Activated T-helper 2 cell treated with anti-CD3 and anti-CD28 coated beads, Interferon-gamma antibody, Interleukin-2, Interleukin-4, amounts not matched to agents 10 μg/mL and 5 μg/mL and 100 μg/mL, durations not matched to agents 14 hours and 24 hours and 36 hours (primary cell): ENCODE data around the gene ARHGDIB. TPM values are rescaled to one million over a fixed set of nuclear protein-coding genes. Genes with fewer than 3 reads are reported as not detected.
A peak's percentile ranks its signal among the peaks of the same experiment; 100 is the strongest.

Experiments
- DNase-seq: peaks from one replicate; pipeline ENCODE4 v3.0.0; 2021; ENCODE audit warnings: low spot score
- H3K27ac Mint-ChIP-seq: one replicate; pipeline ENCODE4 v1.8.0; 2021; ENCODE audit warnings: mixed read lengths
- H3K27me3 Mint-ChIP-seq: one replicate; pipeline ENCODE4 v1.8.0; 2021; ENCODE audit warnings: low read depth, mixed read lengths
- H3K36me3 Mint-ChIP-seq: one replicate; pipeline ENCODE4 v1.8.0; 2021; ENCODE audit warnings: low read depth, mixed read lengths
- H3K4me1 Mint-ChIP-seq: one replicate; pipeline ENCODE4 v1.8.0; 2021; ENCODE audit warnings: low read depth, mixed read lengths
- H3K4me3 Mint-ChIP-seq: one replicate; pipeline ENCODE4 v1.8.0; 2021; ENCODE audit warnings: low read depth, mild to moderate bottlenecking, moderate library complexity, mixed read lengths
- H3K9me3 Mint-ChIP-seq: one replicate; pipeline ENCODE4 v1.8.0; 2021; ENCODE audit warnings: mixed read lengths
- intact Hi-C: fragments of 100-400 bp; cut with micrococcal nuclease; formaldehyde crosslinking; loops from one replicate; pipeline ENCODE4 v1.15.1; 2023
- total RNA-seq: library from RNA; stranded (reverse); gene quantifications from 2 replicates; pipeline ENCODE4 v1.2.3, GENCODE V29; 2022

The ARHGDIB gene
- total RNA-seq, 1 donor from 2014 or later: 561 TPM

- no peak for DNase-seq
- intact Hi-C loops: no loop called here
- Mint-ChIP-seq H3K27ac (no peak overlapping the region), H3K4me1 (peaks cover 17% of the 10 kb centered on the region), H3K9me3 (no peaks in the 10 kb centered on the region), H3K4me3 (no peak overlapping the region), H3K36me3 (peaks cover 77% of the 10 kb centered on the region), H3K27me3 (no peaks in the 10 kb centered on the region)
These were observed 48.0 kb downstream of the ARHGDIB start for GRCh38 chr12:14913381-14913781.

GRCh38 chr12:14911131-14911530 lies 50.3 kb downstream of the ARHGDIB start:
- Mint-ChIP-seq H3K27me3 (no peaks in the 10 kb centered on the region), H3K27ac (peak overlapping the region; percentile 91), H3K4me1 (peaks cover 24% of the 10 kb centered on the region), H3K36me3 (peaks cover 73% of the 10 kb centered on the region), H3K9me3 (no peaks in the 10 kb centered on the region), H3K4me3 (no peak overlapping the region)
- intact Hi-C loops: no loop called here
- no peak for DNase-seq

GRCh38 chr12:14910090-14910915 lies 51.1 kb downstream of the ARHGDIB start:
- peak overlapping the region; percentile 91 for H3K27ac Mint-ChIP-seq
- peaks cover 24% of the 10 kb centered on the region for H3K4me1 Mint-ChIP-seq
- no peaks in the 10 kb centered on the region for H3K27me3 Mint-ChIP-seq
- DNase-seq: no peak
- no peak overlapping the region for H3K4me3 Mint-ChIP-seq
- peaks cover 68% of the 10 kb centered on the region for H3K36me3 Mint-ChIP-seq
- intact Hi-C loops: loop anchor here (1.0 kb wide), 1 partner anchor 40 kb away; no protein-coding TSS in a partner anchor
- H3K9me3 Mint-ChIP-seq: no peaks in the 10 kb centered on the region

GRCh38 chr12:14907953-14908352 lies 53.4 kb downstream of the ARHGDIB start:
- no peak for DNase-seq
- Mint-ChIP-seq H3K4me1 (peaks cover 22% of the 10 kb centered on the region), H3K36me3 (peaks cover 49% of the 10 kb centered on the region)

GRCh38 chr12:14906114-14906513 lies 55.3 kb downstream of the ARHGDIB start:
- Mint-ChIP-seq H3K4me3 (no peak overlapping the region), H3K9me3 (no peaks in the 10 kb centered on the region), H3K27me3 (no peaks in the 10 kb centered on the region), H3K4me1 (peaks cover 20% of the 10 kb centered on the region), H3K36me3 (peaks cover 39% of the 10 kb centered on the region), H3K27ac (no peak overlapping the region)
- no peak for DNase-seq
- intact Hi-C loops: no loop called here

More at GRCh38 chr12:14907953-14908352, 53.4 kb downstream of the ARHGDIB start:
- H3K4me3 Mint-ChIP-seq: no peak overlapping the region
- no peaks in the 10 kb centered on the region for H3K27me3 Mint-ChIP-seq
- intact Hi-C loops: no loop called here
- H3K9me3 Mint-ChIP-seq: no peaks in the 10 kb centered on the region
- no peak overlapping the region for H3K27ac Mint-ChIP-seq

GRCh38 chr12:14905269-14906004 lies 56.0 kb downstream of the ARHGDIB start:
- DNase-seq: no peak
- intact Hi-C loops: no loop called here
- no peak overlapping the region for H3K4me3 Mint-ChIP-seq
- no peak overlapping the region for H3K27ac Mint-ChIP-seq
- no peaks in the 10 kb centered on the region for H3K9me3 Mint-ChIP-seq
- peaks cover 15% of the 10 kb centered on the region for H3K4me1 Mint-ChIP-seq
- no peaks in the 10 kb centered on the region for H3K27me3 Mint-ChIP-seq
- peaks cover 35% of the 10 kb centered on the region for H3K36me3 Mint-ChIP-seq

- intact Hi-C loops: no loop called here
- DNase-seq: no peak
- Mint-ChIP-seq H3K27me3 (no peaks in the 10 kb centered on the region), H3K27ac (no peak overlapping the region), H3K9me3 (no peaks in the 10 kb centered on the region), H3K4me3 (no peak overlapping the region), H3K36me3 (peaks cover 30% of the 10 kb centered on the region), H3K4me1 (peaks cover 10% of the 10 kb centered on the region)
These were observed 56.5 kb downstream of the ARHGDIB start for GRCh38 chr12:14904854-14905253.

GRCh38 chr12:14903386-14904098 lies 57.9 kb downstream of the ARHGDIB start:
- Mint-ChIP-seq H3K4me1 (peaks cover 10% of the 10 kb centered on the region), H3K27ac (no peak overlapping the region)
- DNase-seq: no peak

GRCh38 chr12:14902465-14902864 lies 58.9 kb downstream of the ARHGDIB start:
- H3K27ac Mint-ChIP-seq: no peak overlapping the region

More at GRCh38 chr12:14903386-14904098, 57.9 kb downstream of the ARHGDIB start:
- Mint-ChIP-seq H3K9me3 (no peaks in the 10 kb centered on the region), H3K36me3 (peaks cover 22% of the 10 kb centered on the region), H3K4me3 (no peak overlapping the region), H3K27me3 (no peaks in the 10 kb centered on the region)
- intact Hi-C loops: no loop called here

GRCh38 chr12:14901228-14901562 lies 60.2 kb downstream of the ARHGDIB start:
- no peak for DNase-seq
- intact Hi-C loops: no loop called here
- Mint-ChIP-seq H3K36me3 (peaks cover 5% of the 10 kb centered on the region), H3K27ac (no peak overlapping the region), H3K4me1 (peaks cover 2% of the 10 kb centered on the region), H3K27me3 (no peaks in the 10 kb centered on the region), H3K9me3 (no peaks in the 10 kb centered on the region), H3K4me3 (no peak overlapping the region)

More at GRCh38 chr12:14902465-14902864, 58.9 kb downstream of the ARHGDIB start:
- intact Hi-C loops: no loop called here
- Mint-ChIP-seq H3K9me3 (no peaks in the 10 kb centered on the region), H3K27me3 (no peaks in the 10 kb centered on the region), H3K36me3 (peaks cover 12% of the 10 kb centered on the region), H3K4me3 (no peak overlapping the region), H3K4me1 (peaks cover 2% of the 10 kb centered on the region)
- no peak for DNase-seq

GRCh38 chr12:14900521-14901227 lies 60.7 kb downstream of the ARHGDIB start:
- Mint-ChIP-seq H3K27ac (no peak overlapping the region), H3K9me3 (no peaks in the 10 kb centered on the region), H3K36me3 (peaks cover 5% of the 10 kb centered on the region), H3K27me3 (peaks cover 2% of the 10 kb centered on the region), H3K4me1 (peaks cover 2% of the 10 kb centered on the region), H3K4me3 (no peak overlapping the region)
- no peak for DNase-seq
- intact Hi-C loops: no loop called here

GRCh38 chr12:14896521-14897169 lies 64.8 kb downstream of the ARHGDIB start:
- no peak for DNase-seq
- Mint-ChIP-seq H3K36me3 (no peaks in the 10 kb centered on the region), H3K27me3 (peaks cover 9% of the 10 kb centered on the region), H3K4me1 (no peaks in the 10 kb centered on the region), H3K4me3 (no peak overlapping the region), H3K9me3 (no peaks in the 10 kb centered on the region), H3K27ac (no peak overlapping the region)
- intact Hi-C loops: no loop called here
